CD4-positive, alpha-beta T cell treated with Interleukin-1 beta for 1 hour (primary cell): ENCODE results near the gene RGS9.
"Not testable (repeated sequence)": the region's sequence is repeated elsewhere in the genome, so short reads cannot be mapped to it uniquely, and the experiment has no call there.

Source experiments
- DNase-seq, 2 donors: peaks; one replicate each; pipeline ENCODE4 v3.0.0-alpha.2; 2020 to 2022

Gene RGS9

DNA sequence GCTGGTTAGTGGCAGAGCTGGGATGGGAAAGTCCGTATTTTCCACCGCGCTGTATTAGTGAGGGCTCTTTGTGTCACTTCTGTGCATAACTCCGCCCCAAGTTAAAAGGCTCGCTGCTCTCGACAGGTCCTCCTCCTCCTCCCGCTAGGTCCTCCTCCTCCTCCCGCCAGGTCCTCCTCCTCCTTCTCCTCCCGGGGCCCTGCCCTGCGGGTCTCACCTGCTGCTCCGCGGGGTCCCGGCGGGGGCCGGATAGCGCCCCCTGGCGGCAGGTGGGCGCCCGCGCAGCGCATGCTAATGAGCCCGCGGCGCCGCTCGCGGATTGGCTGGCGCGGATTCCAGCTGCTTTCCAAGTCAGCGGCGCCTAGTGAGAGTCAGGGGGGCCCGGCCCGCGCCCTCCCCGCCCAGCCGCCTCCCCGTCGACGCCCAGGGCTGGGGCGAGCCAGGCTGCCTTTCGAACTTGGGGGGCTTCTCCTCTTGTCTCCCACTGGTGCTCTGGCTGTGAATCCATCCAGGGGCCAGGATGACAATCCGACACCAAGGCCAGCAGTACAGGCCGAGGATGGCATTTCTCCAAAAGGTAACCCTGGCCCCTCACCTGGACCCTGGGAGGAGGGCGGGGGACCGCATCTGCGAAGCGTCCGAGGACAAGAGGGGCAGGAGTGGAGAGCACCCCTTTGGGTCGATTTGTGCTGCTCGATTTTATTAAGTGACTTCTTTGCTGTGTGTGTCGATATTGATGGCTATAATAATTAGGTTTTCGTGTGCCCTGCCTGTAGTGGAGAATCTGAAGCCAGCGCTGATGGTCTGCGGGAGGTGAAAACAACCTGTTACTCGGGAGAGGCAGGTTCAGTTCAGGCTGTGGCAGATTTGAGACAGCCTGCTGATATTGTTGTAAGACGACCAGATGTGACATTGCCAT, at the start of gene RGS9:
Gene RGS9 (plus strand): TSS at position 350 of the 919 bp plus-strand sequence. CDS start 171 bp downstream, at position 521.
- peak; percentile 86 to 89 for DNase-seq

DNA sequence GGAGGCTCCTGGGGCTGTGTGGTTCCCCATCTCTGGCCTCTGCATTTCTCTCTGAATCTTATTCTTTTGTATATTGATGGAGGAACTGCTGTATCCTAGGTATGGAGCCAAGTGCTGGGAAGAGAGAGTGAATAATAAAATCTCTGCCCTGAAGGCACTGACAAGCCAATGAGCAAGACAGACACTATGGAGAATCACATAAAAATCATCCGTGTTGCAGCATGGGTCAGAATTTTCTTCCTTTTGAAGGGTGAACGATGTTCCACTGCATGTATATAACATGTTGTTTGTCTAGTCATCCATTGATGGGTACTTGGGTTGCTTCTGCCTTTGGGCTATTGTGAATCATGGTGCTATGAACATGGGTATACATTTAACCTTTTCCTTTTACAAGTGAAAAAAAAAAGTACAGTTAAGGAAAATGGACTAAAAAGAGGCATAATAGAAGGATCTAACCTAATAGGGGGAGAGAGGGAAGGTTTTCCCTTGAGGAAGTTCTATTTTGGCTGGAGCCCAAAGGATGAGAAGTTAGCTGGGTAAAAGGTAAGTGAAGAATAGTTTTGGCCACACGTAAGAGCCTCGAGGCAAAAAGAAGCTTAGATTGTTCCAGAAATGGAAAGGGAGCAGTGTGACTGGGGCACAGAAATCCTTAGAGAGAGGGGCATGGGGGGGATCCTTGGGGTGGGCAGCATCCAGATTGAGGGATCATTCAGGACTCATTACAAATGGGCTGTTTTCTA, 48.4 kb upstream of the RGS9 start:
- DNase-seq = no peak

DNA sequence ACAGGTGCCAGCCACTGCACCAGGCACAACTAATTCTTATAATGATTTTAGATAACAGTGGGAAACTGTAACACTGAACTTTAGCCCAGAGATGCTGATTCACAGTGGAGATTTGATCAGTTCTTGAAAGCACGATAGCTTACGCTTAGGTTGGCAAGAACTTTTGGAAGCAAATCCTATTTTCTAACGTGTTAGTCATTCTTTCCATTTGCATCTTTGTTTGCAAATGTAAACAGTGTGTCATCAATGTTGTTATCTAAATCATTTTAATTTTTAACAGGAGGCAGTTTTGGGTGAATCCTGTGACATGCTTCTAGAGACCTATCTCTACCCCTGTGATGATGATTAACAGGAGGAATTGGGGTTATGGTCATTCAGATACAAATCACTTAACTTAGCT, 44.9 kb upstream of the RGS9 start:
- no peak for DNase-seq

DNA sequence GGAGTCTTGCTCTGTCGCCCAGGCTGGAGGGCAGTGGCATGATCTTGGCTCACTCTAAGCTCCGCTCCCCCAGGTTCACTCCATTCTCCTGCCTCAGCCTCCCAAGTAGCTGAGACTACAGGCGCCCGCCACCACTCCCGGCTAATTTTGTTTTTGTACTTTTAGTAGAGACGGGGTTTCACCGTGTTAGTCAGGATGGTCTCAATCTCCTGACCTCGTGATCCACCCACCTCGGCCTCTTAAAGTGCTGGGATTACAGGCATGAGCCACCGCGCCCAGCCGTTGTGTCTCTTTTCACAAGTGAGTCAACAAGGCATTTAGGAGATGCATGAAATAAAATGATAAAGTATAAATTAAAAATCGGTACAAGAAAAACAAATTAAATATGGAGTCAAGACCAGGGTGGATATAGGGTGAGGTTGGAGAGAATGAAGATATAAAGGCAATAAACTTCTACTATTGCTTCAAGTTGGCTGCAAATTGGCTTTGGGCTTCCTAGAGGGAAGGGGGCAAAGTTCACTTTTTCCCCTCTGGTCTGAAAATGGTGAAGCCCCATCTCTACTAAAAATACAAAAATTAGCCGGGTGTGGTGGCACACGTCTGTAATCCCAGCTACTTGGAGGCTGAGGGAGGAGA, 44.3 kb upstream of the RGS9 start:
- not testable (repeated sequence) for DNase-seq

DNA sequence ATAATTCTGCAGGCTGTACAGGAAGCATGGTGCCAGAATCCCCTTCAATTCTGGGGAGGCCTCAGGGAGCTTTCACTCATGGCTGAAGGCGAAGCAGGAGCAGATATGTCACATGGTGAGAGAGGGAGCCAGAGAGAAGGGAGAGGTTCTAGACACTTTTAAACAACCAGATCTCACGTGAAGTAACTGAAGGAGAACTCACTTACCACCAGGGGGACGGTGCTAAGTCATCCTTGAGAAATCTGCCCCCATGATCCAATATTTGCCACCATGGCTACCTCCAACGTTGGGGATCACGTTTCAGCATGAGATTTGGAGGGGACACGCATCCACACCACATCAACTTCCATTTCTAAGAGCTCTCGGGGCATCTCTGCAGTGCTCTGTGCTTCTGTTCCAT, 43.2 kb upstream of the RGS9 start:
- no peak for DNase-seq

DNA sequence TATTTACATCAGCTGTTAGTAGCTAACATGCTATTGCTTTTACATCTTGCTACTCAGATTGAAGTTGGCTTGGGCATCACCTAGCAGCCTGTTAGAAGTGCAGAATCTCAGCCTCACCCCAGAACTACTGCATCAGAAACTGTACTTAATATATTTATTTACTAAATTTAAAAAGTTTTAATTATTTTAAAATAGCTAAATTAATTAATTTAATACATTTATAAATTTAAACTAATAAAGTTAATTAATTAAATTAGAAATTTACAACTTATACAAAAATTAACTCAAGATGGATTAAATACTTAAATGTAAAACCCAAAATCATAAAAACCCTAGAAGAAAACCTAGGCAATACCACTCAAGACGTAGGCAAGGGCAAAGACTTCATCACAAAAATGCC, 41.7 kb upstream of the RGS9 start:
- no peak for DNase-seq

DNA sequence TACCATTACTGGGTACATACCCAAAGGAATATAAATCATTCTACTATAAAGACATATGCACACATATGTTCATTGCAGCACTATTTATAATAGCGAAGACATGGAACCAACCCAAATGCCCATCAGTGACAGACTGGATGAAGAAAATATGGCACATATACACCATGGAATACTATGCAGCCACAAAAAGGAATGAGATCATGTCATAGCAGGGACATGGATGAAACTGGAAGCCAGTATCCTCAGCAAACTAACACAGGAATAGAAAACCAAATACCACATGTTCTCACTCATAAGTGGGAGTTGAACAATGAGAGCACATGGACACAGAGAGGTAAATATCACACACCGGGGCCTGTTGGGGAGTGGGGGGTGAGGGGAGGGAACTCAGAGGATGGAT, 40.8 kb upstream of the RGS9 start:
- DNase-seq = not testable (repeated sequence)

DNA sequence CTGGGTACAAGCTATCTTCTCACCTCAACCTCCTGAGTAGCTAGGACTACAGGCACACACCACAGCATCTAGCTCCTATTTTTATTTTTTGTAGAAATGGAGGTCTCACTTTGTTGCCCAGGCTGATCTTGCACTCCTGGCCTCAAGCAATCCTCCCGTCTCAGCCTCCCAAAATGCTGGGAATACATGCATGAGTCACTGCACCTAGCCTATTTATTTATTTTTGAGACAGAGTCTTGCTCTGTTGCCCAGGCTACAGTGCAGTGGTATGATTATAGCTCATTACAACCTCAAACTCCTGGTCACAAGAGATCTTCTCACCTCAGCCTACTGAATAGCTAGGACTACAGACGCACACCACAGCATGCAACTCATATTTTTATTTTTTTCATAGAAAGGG, 40.1 kb upstream of the RGS9 start:
- DNase-seq = no peak

DNA sequence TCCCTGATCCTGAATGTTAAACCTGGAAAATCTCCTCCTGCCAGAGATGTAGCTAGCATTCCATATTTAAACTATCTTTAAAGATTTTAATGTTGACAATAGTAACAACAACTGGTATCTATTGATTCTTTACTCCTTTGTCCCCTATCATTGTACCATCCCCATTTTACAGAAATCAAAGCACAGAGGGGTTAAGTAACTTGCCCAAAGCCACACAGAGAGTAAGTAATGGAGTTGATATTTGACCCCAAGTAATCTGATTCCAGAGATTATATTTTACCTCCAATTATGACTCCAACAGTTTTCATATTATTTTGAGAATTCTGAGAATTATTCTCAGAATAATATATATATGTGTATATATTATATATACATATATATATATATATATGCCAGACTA, 37.7 kb upstream of the RGS9 start:
- DNase-seq = no peak

DNA sequence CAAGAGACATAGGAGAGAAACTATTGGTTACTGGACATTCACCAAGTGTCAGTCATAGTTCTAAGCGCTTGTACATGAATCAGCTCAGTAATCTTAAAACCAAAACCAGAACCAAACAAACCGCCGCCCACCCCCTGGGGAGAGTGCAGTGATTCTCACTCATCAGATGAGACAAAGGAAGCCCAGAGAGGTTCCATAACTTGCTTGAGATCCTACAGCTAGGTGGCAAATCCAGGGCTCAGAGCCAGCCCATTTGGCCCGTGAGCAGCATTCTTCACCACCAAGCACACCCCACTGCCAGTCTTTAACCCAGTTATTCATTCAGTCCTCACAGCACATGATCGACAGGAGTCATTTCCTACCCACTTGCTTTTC, 37.2 kb upstream of the RGS9 start:
- DNase-seq = peak; percentile 47

DNA sequence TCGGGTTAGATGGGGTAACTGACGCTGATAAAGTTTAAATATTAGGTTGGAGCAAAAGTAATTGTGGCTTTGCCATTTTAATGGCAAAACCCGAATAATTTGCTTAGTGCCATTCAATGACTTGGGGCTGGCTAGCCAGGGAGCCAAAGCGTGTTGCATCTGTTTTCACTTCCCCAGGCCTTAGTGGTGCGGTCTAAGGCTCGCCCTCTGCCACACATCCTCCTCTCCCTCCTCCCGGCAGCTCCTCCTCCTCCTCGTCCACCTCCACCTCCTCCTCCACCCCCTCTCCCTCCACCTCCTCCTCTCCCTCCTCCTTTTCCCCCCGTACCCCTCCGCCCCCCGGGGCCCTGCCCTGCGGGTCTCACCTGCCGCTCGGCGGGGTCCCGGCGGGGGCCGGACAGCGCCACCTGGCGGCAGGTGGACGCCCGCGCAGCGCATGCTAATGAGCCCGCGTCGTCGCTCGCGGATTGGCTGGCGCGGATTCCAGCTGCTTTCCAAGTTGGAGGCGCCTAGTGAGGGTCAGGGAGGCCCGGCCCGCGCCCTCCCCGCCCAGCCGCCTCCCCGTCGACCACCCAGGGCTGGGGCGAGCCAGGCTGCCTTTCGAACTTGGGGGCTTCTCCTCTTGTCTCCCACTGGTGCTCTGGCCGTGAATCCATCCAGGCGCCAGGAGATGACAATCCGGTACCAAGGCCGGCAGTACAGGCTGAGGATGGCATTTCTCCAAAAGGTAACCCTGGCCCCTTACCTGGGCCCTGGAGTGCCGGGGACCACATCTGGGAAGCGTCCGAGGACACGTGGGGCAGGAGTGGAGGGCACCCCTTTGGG, 36.6 kb upstream of the RGS9 start:
- peak; percentile 85 to 86 for DNase-seq

DNA sequence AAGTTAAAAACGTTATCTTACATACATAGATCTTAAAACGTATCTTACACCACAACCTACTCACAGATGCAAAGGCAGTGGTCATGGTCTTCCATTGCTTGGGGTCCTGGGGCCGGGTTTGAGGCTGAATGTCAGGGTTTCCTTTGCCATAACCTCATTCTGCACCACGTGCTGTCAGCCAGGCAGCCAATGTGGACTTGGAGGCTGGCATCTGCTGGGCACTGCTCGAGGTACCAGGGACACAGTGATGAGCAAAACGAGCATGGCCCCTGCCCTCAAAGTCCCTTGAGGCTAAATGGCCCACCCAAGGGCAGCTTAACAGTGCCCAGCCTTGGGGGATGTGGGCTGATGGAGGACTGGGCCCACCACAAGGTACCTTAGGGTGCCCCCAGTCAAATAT, 35.8 kb upstream of the RGS9 start:
- DNase-seq = no peak

DNA sequence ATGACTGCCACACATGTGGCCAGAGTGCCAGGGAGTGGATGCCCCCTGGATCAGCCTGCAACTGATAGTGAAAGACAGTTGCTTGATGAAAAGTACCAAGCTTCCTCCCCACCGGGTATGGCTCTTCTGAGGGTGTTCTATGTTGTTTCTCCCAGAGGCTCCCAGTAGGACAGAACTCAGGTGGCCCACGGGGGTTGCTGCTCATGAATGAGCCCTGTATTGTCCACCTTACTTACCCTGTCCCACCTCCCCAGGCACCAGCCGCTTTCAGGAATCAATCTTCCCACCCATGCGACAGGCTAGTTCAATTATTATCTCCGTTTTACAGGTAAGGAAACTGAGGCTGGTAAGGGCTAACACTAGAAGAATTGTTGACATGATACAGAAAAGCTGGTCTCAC, 34.9 kb upstream of the RGS9 start:
- no peak for DNase-seq

DNA sequence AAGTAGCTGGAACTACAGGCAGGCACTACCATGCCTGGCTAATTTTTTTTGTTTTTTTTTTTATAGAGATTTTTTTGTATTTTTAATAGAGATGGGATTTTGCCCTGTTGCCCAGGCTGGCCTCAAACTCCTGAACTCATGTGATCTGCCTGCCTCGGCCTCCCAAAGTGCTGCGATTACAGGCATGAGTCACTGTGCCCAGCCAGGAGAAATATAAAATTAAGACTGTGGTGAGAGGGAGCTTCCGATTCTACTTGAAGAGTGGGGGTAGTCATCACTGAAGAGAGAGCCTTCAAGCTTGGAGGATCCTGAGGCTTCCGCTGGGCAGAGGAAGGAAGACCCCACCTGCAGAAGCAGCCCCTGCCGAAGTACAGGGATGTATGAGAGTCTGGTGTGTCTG, 34.4 kb upstream of the RGS9 start:
- no peak for DNase-seq

DNA sequence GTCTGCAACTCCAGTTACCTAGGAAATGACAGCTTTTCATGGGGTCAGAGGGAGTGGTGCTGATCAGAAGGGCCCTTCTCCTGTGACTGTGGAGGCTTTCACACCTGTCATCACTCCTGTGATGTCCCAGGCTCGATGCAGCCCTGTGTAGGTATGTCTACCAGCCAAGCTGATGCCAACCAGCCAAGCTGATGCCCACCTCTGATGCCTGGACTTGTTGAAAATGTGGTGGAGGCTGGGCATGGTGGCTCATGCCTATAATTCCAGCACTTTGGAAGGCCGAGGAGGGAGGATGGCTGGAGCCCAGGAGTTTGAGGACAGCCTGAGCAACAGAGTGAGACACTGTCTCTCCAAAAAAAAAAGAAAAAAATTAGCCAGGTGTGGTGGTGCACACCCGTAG, 33.7 kb upstream of the RGS9 start:
- DNase-seq = no peak

DNA sequence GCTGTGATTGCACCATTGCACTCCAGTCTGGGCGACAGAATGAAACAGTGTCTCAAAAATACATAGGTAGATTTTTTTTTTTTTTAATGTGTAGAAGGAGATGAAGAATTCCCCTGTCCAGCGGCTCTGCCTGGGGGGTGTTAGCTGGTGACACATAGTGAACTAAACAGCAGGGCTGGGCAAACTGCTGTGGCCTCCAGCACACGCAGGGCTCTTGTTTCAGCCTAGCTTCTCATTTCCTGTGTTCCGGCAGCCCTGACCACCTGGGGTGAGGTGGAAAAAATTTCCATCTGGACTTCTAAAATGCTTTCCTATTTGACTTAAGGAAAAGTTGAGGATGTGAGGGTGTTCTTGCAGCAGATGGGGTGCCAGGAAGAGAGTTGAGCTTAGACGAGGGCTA, 33.3 kb upstream of the RGS9 start:
- no peak for DNase-seq

DNA sequence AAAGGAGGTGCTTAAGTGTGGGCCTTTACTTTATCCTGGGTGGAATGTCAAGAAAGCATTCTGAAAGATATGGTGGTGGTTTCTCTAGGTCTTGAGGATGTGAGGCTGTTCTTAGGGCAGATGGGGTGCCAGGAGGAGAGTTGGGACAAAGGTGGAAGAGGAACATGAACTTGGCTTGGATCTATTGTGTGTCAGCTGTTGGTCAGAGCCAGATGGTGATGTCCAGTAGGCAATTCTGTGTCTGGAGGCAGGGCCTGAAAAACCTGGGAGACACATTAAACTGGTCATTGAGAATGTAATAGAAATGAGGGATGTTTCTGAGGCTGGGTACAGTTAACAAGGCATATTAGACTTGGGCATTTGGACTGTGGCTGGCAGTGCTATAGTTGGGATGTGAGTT, 32.6 kb upstream of the RGS9 start:
- DNase-seq = no peak

DNA sequence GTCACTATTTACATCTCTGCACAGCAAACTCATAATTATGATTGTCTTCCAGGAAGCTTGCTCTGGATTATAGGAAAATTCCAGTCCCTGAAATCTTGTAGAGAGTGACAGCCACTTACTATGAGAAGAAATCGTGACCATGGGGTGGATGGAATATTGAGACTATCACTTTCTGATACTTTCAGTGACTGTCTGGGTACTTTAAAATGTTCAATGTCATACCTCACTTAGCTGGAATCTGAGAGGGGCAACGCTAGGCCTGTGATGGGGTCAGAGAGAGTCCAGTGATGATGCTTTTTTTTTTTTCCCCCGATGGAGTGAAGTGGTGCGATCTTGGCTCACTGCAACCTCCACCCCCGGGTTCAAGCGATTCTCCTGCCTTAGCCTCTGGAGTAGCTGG, 32.2 kb upstream of the RGS9 start:
- no peak for DNase-seq

DNA sequence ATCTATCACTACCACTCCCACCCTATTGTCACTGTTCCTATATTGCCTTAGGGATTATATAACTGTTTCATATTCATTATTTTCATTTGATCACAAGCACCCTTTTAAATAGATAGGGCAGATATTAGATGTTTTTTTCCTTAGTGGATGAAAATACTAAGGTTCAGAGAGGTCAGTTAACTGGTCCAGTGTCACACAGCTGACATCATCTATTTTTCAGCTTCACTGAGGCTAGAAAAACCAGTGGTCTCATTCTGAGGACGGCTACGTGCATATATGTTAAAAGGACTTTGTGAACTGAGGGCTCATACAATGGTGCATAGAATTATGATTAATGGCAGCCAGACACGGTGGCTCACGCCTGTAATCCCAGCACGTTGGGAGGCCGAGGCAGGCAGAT, 29.0 kb upstream of the RGS9 start:
- DNase-seq = no peak

DNA sequence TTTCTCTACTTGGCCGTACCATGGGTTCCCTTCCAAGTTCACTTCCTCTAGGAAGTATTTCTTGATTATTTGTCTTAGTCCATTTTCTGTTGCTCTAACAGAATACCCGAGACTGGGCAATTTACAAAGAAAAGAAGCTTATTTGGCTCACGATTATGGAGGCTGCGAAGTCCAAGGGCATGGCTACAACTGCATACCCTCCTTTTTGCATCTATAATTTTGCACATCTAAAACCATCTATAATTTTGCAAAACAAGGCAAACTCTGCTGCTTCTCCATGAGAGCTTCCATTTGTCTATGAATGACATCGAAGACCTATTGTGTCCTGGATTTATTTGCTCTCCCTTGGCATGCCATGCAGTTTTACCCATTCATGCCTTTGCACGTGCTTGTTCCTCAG, 27.6 kb upstream of the RGS9 start:
- no peak for DNase-seq

DNA sequence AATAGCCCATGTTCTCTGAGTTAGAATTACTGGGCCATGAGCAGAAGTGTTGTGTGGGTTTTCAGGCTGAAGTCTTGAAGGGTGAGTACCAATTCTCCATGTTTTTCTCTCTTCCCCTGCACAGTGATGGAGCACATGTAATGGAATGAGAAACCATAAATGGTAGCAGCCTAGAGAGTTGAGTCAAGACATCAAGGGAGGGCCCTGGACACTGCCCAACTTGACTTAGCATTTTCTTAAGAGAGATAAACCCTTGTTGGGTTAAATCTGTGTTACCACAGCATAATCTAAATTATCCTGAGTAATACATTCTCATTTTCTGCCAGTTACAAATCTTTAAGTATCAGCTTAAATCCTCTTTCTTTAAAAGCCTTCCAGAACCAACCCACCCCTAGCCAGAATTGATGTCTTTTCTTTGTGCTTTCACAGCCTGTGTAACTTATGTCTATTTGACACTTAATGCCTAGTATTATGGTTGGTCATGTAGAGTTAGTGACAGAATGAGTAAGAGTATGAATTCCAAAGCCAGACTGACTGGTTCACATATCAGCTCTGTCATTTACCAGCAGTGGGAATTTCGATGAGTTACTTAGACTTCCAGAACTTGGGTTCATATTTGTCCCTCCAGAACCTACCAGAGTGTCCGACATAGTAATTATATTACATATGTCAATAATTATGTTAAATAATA, 27.0 kb upstream of the RGS9 start:
- no peak for DNase-seq

DNA sequence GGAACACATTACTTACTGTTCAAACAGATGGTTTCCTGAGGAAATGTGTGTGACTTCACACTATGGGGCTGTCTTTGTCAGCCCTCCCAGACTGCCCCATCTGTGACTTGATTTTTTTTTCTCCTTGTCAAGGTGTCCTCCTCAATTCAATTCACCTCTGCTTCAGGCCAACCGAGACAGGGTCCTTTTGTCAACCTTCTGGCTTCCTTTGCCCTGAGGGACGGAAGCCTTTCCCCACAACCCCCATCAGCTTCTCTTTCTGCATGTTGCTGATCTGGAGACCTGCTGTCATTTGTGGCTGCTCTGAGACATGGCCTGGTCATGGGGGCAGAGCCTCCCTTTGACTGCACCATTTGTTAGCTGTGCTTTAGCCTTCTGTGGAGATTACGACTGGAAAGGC, 21.3 kb upstream of the RGS9 start:
- DNase-seq = no peak
